ENCODE data around the gene FRMPD1. TPM values are rescaled to one million over a fixed set of nuclear protein-coding genes. Genes with fewer than 3 reads are reported as not detected.

The FRMPD1 gene
- total RNA-seq, 1 donor from 2014 or later: 0.19 TPM

DNA sequence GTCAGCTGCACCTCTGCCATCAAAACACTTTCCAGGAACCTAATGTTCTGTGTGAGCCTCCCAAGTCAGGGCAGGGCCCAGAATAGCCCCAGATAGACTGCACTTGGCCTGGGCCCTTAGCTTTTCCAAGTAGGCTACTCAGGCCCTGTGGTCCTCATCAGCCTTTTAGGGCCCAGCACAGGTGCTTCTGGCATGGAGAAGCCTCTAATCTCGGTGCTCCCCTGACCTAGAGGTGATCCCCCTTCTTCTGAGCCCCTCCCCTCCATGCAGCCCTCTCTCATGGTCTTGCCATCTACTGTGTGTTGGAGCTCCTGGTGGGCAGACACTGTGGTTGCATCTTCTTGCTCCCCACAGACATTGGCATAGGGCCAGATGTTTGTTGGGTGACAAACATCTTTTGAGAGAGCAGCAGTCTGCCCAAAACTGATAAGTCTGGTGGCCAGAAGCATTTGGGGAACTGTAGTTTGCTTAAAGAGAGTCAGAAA, 28.1 kb downstream of the FRMPD1 start:
- H3K36me3 Mint-ChIP-seq (ENCODE audit: low read depth): no peaks in the 10 kb centered on the region
- no peak overlapping the region for H3K27ac Mint-ChIP-seq (ENCODE audit: unreplicated experiment)
- H3K27me3 Mint-ChIP-seq (ENCODE audit: low read depth): peaks cover 74% of the 10 kb centered on the region
- TF ChIP-seq, protein P1, sequence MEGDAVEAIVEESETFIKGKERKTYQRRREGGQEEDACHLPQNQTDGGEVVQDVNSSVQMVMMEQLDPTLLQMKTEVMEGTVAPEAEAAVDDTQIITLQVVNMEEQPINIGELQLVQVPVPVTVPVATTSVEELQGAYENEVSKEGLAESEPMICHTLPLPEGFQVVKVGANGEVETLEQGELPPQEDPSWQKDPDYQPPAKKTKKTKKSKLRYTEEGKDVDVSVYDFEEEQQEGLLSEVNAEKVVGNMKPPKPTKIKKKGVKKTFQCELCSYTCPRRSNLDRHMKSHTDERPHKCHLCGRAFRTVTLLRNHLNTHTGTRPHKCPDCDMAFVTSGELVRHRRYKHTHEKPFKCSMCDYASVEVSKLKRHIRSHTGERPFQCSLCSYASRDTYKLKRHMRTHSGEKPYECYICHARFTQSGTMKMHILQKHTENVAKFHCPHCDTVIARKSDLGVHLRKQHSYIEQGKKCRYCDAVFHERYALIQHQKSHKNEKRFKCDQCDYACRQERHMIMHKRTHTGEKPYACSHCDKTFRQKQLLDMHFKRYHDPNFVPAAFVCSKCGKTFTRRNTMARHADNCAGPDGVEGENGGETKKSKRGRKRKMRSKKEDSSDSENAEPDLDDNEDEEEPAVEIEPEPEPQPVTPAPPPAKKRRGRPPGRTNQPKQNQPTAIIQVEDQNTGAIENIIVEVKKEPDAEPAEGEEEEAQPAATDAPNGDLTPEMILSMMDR (conservative IDR thresholded peaks at IDR 0.05): no peak
- no peaks in the 10 kb centered on the region for H3K9me3 Mint-ChIP-seq
- H3K4me1 Mint-ChIP-seq: no peaks in the 10 kb centered on the region
- no peak overlapping the region for H3K4me3 Mint-ChIP-seq
- no peak for DNase-seq (ENCODE audit: low read depth, low spot score)

DNA sequence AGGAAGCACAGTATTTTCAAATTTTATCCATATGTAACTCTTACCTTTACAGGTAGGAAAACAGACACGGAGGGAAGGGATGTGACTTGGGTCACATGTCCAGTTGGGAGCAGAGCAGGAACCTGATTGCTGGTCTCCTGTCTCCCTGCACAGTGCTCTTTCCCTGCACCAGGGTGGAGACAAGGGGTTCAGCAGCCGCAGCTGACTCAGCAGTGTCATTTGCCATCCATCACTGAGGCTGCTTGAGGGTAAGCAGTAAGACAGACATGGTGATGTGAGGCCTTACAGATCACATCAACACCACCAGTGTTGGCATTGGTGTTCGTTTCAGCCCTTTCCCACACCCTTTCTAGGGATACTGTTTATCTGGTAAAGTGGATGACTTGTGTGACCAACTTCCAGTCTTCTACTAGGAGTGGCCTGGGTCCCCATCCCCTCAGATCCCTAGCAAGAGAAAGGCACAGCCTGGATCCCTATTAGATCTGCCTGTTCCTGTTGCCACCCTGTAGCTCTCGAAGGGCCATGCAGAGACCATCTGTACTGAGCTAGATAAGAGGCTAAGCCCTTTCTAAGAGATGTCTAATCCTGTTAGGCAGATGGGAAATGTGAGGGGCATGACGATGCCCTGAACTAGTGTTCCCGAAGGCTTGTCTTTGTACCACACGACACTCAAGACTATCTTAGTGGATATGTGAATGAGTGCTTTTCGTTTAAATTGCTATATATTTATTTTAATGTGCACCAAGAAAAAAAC, 29.1 kb downstream of the FRMPD1 start:
- no peaks in the 10 kb centered on the region for H3K36me3 Mint-ChIP-seq (ENCODE audit: low read depth)
- TF ChIP-seq, protein P1 (conservative IDR thresholded peaks at IDR 0.05): no peak
- H3K27ac Mint-ChIP-seq (ENCODE audit: unreplicated experiment): no peak overlapping the region
- DNase-seq (ENCODE audit: low read depth, low spot score): no peak
- no peaks in the 10 kb centered on the region for H3K9me3 Mint-ChIP-seq
- H3K27me3 Mint-ChIP-seq (ENCODE audit: low read depth): peaks cover 74% of the 10 kb centered on the region
- H3K4me1 Mint-ChIP-seq: no peaks in the 10 kb centered on the region
- no peak overlapping the region for H3K4me3 Mint-ChIP-seq

DNA sequence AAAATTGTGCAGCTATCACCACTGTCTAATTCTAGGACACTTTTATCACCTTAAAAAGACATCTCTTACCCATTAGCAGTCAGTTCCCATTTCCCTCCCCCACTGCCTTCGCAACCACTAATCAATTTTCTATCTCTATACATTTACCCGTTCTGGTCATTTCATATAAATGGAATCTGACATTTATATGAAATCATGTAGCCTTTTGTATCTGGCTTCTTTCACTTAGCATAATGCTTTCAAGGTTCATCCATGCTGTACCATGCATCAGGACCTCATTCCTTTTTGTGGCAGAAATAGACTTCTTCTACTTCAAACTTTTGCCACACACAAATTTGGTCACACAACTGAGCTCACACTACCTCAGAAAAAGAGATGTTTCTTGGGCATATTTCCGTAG, 32.2 kb downstream of the FRMPD1 start:
- TF ChIP-seq, protein P1 (conservative IDR thresholded peaks at IDR 0.05): no peak
- H3K4me3 Mint-ChIP-seq: no peak overlapping the region
- H3K27ac Mint-ChIP-seq (ENCODE audit: unreplicated experiment): no peak overlapping the region
- no peaks in the 10 kb centered on the region for H3K4me1 Mint-ChIP-seq
- no peak for DNase-seq (ENCODE audit: low read depth, low spot score)
- no peaks in the 10 kb centered on the region for H3K36me3 Mint-ChIP-seq (ENCODE audit: low read depth)
- peaks cover 71% of the 10 kb centered on the region for H3K27me3 Mint-ChIP-seq (ENCODE audit: low read depth)
- H3K9me3 Mint-ChIP-seq: no peaks in the 10 kb centered on the region

DNA sequence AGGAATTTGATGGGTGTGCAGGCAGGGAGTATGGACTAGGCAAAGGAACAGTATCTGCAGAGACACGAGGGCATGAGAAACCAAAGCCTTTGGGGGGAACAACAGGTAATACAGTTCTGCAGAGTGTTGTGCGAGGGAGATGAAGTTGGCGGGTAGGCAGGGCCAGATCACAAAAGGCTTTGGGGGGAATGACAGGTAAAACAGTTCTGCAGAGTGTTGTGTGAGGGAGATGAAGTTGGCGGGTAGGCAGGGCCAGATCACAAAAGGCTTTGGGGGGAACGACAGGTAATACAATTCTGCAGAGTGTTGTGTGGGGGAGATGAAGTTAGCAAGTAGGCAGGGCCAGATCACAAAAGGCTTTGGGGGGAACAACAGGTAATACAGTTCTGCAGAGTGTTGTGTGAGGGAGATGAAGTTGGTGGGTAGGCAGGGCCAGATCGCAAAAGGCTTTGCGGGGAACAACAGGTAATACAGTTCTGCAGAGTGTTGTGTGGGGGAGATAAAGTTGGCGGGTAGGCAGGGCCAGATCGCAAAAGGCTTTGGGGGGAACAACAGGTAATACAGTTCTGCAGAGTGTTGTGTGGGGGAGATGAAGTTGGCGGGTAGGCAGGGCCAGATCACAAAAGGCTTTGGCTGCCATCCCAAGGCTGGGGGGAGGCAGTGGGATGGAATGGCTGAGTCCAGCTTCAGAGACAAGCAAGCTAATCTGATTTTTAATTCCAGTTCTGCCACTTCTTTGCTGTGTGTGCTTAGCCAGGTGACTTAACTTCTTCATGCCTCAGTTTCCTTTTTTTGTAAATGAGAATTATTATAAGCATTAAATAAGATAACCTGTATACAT, 33.0 kb downstream of the FRMPD1 start:
- H3K9me3 Mint-ChIP-seq: no peaks in the 10 kb centered on the region
- H3K4me3 Mint-ChIP-seq: no peak overlapping the region
- no peak for DNase-seq (ENCODE audit: low read depth, low spot score)
- H3K27ac Mint-ChIP-seq (ENCODE audit: unreplicated experiment): peak overlapping the region; percentile 24
- H3K27me3 Mint-ChIP-seq (ENCODE audit: low read depth): peaks cover 71% of the 10 kb centered on the region
- TF ChIP-seq, protein P1 (conservative IDR thresholded peaks at IDR 0.05): no peak
- H3K4me1 Mint-ChIP-seq: no peaks in the 10 kb centered on the region
- H3K36me3 Mint-ChIP-seq (ENCODE audit: low read depth): no peaks in the 10 kb centered on the region

DNA sequence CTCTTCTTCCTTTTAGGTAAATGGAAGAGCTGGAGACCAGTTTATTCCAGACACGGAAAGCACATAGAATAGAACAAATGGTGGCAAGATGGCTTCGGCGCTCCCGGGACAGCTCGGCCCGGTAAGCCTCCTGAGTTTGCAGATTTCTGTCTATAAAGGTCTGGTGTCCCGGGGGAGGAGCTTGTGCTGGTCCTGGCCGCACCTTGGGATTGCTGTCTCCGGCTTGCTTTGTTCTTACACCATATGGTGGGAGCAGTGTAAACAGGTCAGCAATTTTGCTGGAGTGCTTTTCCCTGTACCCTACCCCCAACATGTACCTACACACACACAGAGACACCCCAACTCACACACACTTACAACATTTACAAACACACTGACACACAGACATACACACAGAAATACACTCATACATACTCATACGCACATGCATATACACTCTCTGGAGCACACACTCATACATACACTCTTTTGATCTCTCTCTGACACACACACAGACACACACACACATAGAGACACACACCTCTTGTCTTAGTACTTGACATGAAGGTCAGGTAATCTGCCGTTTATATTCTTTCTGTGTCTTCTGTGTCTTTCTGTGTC, 42.0 kb downstream of the FRMPD1 start:
- Mint-ChIP-seq H3K4me3 (no peak overlapping the region), H3K4me1 (no peaks in the 10 kb centered on the region), H3K27me3 (ENCODE audit: low read depth) (peaks cover 65% of the 10 kb centered on the region), H3K9me3 (no peaks in the 10 kb centered on the region), H3K36me3 (ENCODE audit: low read depth) (no peaks in the 10 kb centered on the region), H3K27ac (ENCODE audit: unreplicated experiment) (no peak overlapping the region)
- DNase-seq (ENCODE audit: low read depth, low spot score): no peak
- TF ChIP-seq, protein P1 (conservative IDR thresholded peaks at IDR 0.05): no peak
